Fibroblast of villous mesenchyme (primary cell): ENCODE measurements around the gene TMOD1. TPM values are rescaled to one million over a fixed set of nuclear protein-coding genes. Genes with fewer than 3 reads are reported as not detected.

Source experiments
- DNase-seq: peaks from one replicate; pipeline ENCODE4 v3.0.0-alpha.2; 2010; ENCODE audit warnings: low read depth
- H3K4me3 ChIP-seq: 2 replicates; pipeline ENCODE4 v1.5.1; 2011; ENCODE audit warnings: low read depth, mild to moderate bottlenecking, low read length
- CTCF ChIP-seq: IDR thresholded peaks from 2 replicates; pipeline ENCODE4 v1.5.1; 2012; ENCODE audit warnings: low read depth, mild to moderate bottlenecking, low read length; ENCODE audit not compliant: insufficient read depth
- total RNA-seq: library from RNA; depleted of rRNA; stranded (reverse); fragments of >200 nt; gene quantifications from 2 replicates; pipeline ENCODE4 v1.2.3, GENCODE V29; 2012

The TMOD1 gene
- total RNA-seq, 1 donor = 0.43 TPM

- no peak overlapping the region for H3K4me3 ChIP-seq
- TF ChIP-seq CTCF = no peak
- no peak for DNase-seq
These were observed 52.4 kb downstream of the TMOD1 start for GRCh38 chr9:97553841-97554240.

GRCh38 chr9:97554566-97555075, 53.2 kb downstream of the TMOD1 start:
- TF ChIP-seq CTCF = no peak
- DNase-seq = no peak
- no peak overlapping the region for H3K4me3 ChIP-seq

- no peak for TF ChIP-seq CTCF
- DNase-seq = peak; percentile 34
- H3K4me3 ChIP-seq = no peak overlapping the region
These were observed 53.7 kb downstream of the TMOD1 start for GRCh38 chr9:97555164-97555563.

GRCh38 chr9:97556036-97556720, 54.7 kb downstream of the TMOD1 start:
- no peak for TF ChIP-seq CTCF
- DNase-seq = no peak
- no peak overlapping the region for H3K4me3 ChIP-seq

- no peak for TF ChIP-seq CTCF
- H3K4me3 ChIP-seq = no peak overlapping the region
- DNase-seq = no peak
These were observed 55.5 kb downstream of the TMOD1 start for GRCh38 chr9:97556721-97557605.

GRCh38 chr9:97557606-97558095, 56.2 kb downstream of the TMOD1 start:
- DNase-seq = peak; percentile 16
- no peak for TF ChIP-seq CTCF
- H3K4me3 ChIP-seq = no peak overlapping the region
